Smooth muscle cell of the brain vasculature (primary cell): ENCODE measurements around the gene ATL2.

Experiments used
- DNase-seq: peaks from one replicate; pipeline ENCODE4 v3.0.0-alpha.2; 2012; ENCODE audit warnings: low read depth, low spot score

The ATL2 gene

DNA sequence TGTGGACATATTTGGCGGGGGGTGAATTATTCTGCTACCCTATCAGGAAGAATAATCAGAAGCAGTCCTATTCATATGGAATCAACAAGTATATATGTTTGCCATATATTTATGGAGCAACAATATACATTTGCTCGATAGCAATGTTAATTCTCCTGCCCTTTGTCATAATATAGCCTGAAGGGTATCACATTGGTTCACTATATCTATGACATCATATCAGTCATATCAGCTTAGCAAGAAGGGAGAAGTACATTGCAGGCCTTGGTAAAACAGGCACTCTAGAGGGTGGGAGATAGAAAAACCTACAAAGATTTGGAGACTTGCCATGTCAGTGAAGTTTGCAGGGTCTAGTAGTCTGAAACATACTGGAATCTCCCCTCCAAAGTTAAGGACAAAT, 128.4 kb downstream of the ATL2 start:
- no peak for DNase-seq

DNA sequence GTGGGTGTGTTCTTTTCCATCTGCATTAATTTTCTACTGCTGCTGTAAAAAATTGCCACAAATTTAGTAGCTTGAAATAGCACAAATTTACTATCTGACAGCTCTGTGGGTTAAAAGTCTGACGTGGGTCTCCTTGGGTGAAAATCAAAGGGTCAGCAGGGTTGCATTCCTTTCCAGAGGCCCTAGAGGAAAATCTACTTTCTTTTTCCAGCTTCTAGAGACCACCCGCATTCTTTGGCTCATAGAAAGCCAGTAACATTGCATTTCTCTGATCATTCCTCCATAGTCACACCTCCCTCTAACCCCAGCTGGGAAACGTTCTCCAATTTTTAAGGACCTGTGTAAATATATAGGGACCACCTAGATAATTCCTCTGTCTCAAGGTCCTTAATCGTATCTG, 128.8 kb downstream of the ATL2 start:
- DNase-seq = no peak

DNA sequence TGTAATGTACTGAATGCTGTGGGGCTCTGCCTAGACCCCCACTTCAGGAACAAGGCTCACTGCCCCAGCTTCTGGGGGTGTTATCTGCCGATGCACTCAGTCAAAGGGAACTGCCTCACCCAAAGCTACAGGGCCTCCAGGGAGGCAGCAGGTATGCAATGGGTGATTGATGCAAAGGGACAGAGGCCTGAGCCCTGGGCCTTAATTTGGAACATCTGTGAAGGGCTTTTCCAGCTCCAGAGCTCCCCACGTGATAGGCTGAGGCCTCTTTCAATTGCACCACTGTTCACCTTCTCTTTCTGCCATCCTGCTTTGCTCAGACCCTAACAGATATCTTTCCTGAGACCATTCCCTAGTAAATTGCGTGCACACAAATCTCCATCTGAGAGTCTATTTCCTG, 131.0 kb downstream of the ATL2 start:
- DNase-seq = no peak

DNA sequence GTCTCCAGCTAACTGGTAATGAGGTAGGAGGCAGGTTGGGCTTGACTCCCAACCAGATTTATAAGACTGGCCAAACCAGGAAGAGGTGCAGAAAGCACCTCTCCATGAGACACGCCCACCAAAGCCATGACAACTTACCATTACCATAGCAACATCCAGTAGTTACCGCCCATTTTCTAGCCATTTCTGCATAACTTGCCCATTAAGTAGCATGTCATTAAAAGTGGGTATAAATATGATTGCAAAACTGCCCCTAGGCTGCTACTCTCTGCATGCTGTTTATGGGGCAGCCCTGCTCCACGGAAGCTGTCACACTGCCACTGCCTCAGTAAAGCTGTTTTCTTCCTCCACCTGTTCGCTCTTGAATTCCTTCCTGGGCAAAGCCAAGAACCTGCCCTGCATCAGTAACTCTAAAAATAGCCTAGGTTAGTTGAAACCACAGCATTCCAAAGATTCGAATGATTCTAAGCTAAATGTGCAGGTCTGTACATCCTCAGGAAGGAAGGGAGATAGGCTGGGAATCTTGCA, 131.9 kb downstream of the ATL2 start:
- DNase-seq = no peak

DNA sequence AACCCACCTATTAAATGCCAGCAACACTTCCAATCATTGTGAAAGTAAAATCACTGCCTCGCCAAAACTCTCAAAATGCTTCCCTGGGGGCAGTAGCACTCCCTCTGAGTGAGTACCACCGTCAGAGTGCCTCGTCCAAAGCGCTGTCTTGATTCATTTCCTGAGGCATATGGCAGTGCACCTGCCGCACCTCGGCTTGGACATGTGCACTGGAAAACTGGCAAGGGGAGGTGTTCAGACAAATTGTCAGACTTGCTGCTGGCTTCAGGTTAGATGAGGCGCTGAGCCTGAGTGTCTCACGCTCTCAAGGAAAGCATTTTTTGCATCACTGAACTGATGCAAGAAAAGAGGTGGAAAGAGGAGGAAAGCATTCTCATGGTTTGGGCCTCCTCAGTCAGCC, 132.8 kb downstream of the ATL2 start:
- DNase-seq = no peak
